A204.1 (cell line): Measurements from ENCODE around the gene MACROD2.

Experiments
- FAIRE-seq: peaks from 2 replicates; lab custom pipeline; 2012; peaks lifted over from hg19 to GRCh38; lab: Jason Lieb, UNC

Gene MACROD2

GRCh38 chr20:15831201-15831600 lies 1835.9 kb downstream of the MACROD2 start:
- FAIRE-seq, result no peak

- FAIRE-seq, result no peak
Observed at GRCh38 chr20:15832512-15832911, 1837.2 kb downstream of the MACROD2 start.

GRCh38 chr20:15834857-15835256 lies 1839.5 kb downstream of the MACROD2 start:
- FAIRE-seq, result no peak

GRCh38 chr20:15835811-15836210 lies 1840.5 kb downstream of the MACROD2 start:
- no peak for FAIRE-seq

GRCh38 chr20:15836634-15837033 lies 1841.3 kb downstream of the MACROD2 start:
- FAIRE-seq, result no peak

GRCh38 chr20:15837563-15837962 lies 1842.2 kb downstream of the MACROD2 start:
- no peak for FAIRE-seq

GRCh38 chr20:15838466-15838865 lies 1843.2 kb downstream of the MACROD2 start:
- FAIRE-seq, result no peak

GRCh38 chr20:15840636-15841301 lies 1845.5 kb downstream of the MACROD2 start:
- FAIRE-seq, result no peak

- FAIRE-seq, result no peak
Observed at GRCh38 chr20:15842872-15843271, 1847.6 kb downstream of the MACROD2 start.

GRCh38 chr20:15843777-15844176 lies 1848.5 kb downstream of the MACROD2 start:
- no peak for FAIRE-seq

- FAIRE-seq, result no peak
Observed at GRCh38 chr20:15847196-15847784, 1852.0 kb downstream of the MACROD2 start.

GRCh38 chr20:15848126-15848525 lies 1852.8 kb downstream of the MACROD2 start:
- FAIRE-seq, result no peak

GRCh38 chr20:15848995-15849610 lies 1853.8 kb downstream of the MACROD2 start:
- no peak for FAIRE-seq

- FAIRE-seq, result no peak
Observed at GRCh38 chr20:15851576-15852215, 1856.4 kb downstream of the MACROD2 start.

- FAIRE-seq, result no peak
Observed at GRCh38 chr20:15854911-15855310, 1859.6 kb downstream of the MACROD2 start.

- no peak for FAIRE-seq
Observed at GRCh38 chr20:15857173-15857784, 1862.0 kb downstream of the MACROD2 start.

- FAIRE-seq, result no peak
Observed at GRCh38 chr20:15859061-15859460, 1863.7 kb downstream of the MACROD2 start.

GRCh38 chr20:15860850-15861249 lies 1865.5 kb downstream of the MACROD2 start:
- FAIRE-seq, result no peak

- no peak for FAIRE-seq
Observed at GRCh38 chr20:15862178-15862577, 1866.9 kb downstream of the MACROD2 start.

- FAIRE-seq, result no peak
Observed at GRCh38 chr20:15863735-15864134, 1868.4 kb downstream of the MACROD2 start.

GRCh38 chr20:15865553-15865952 lies 1870.2 kb downstream of the MACROD2 start:
- no peak for FAIRE-seq

- no peak for FAIRE-seq
Observed at GRCh38 chr20:15866916-15867730, 1871.8 kb downstream of the MACROD2 start.
